GM18511 (cell line): Measurements from ENCODE around the gene C1QL1.

Source experiments
- ATAC-seq: cut with Tn5 transposase; IDR thresholded peaks from one replicate; pipeline ENCODE4 v1.9.1; 2021; ENCODE audit warnings: mild to moderate bottlenecking, moderate library complexity; ENCODE audit not compliant: unreplicated experiment

C1QL1 gene

GRCh38 chr17:44989552-44990138 is 21.5 kb upstream of the C1QL1 start:
- no peak for ATAC-seq

DNA sequence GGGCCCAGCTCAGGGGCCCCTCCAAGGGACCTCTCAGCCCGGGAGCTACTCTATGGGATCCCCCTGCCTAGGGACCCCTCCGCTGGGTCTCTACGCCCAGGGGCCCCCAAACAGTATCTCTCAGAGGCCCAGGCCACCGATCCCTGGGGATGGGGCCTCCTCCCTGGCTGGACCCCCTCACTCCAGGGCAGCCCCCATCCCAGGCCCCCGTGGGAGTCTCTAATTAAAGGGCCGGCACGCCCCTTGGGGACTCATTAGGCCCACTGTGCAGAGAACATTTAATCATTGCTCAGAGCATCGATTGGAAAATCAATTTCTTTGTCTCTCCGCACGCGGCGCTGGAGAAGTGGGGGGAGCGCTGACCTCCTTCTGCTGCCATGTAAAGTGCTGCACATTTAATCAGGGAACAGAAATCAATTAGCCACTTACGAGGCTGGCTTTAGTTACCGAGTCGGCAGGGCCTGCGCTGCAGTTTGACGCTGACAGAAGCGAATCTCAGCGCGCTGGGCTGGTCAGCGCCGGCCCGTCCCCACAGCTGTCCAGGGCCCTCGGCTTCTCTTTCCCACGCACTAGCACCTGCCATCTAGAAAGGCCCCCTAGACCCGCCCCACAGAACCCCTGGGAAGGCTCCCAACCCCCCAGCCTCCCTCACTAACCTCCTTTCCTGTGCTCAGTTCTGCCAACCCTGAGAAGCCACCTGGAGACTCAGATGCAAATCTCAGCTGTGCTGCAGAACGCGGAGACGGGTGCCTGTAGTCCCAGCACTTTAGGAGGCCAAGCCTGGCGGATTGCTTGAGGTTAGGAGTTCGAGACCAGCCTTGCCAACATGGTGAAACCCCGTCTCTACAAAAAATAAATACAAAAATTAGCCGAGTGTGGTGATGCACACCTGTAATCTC is 20.2 kb upstream of the C1QL1 start:
- ATAC-seq, result no peak

GRCh38 chr17:44983563-44983962 is 15.5 kb upstream of the C1QL1 start:
- no peak for ATAC-seq

- no peak for ATAC-seq
Observed at GRCh38 chr17:44982113-44982702, 14.1 kb upstream of the C1QL1 start.

GRCh38 chr17:44981221-44981968 is 13.3 kb upstream of the C1QL1 start:
- ATAC-seq, result no peak

DNA sequence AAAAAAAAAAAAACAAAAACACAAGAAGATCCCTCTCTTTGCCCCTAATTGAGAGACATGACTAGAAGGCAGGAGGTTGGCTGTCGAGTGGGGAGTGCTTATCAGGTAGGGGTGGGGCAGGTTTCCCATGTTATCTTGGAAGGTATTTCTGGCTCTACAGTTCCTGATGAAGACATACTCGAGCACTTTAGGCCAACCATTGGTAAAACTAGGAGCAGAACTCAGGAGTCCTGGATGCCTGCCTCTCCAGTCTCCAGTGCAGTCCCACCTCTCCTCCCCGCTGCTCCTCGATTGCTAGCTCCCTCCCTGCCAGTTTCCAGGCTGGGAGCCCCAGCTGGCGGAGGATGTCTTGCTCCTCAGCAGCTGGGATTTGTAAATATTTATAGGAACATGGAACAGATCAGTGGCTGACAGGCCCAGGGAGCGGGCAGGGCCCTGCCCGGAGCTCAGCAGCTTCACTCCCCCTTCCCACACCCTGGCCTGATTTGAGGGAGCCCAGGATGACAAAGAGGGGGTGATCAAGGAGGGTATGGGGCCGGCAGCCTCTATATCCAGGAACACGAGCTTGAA is 11.4 kb upstream of the C1QL1 start:
- no peak for ATAC-seq

GRCh38 chr17:44978807-44979206 is 10.7 kb upstream of the C1QL1 start:
- ATAC-seq, result no peak

DNA sequence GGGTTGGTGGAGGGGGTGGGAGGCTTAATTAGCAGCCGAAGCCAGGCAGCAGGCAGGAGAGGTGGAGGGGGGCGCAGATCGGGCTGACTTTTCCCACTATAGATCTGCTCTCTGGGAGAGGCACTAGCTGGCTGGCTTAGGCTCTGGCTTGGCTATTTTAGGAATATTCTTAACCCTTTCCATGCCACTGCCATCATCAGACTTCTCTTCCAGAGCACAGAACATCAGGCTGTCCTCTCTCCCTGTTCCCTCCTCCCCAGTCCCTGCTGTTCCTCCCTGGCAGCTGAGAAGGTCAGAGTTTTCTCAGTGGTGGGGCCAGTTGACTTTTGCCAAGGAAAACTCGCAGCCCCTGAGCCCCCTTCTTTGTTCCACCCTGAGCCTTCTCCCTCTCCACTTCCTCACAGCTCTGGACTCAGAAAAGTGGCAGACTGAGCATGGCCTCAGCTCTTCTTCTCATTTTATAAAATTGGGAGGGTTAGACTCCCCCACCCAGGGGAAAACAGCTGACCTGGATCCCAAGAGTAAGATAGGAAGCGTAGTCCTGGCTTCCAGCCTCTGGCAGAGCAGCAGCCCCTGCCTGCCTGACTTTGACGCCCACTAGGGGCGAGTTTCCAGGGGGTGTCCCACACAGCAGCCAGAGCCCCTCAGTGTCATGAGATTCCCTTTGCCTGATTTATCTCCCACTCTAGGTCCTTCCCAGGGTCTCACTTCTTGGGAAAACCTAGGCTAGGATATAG is 9.9 kb upstream of the C1QL1 start:
- ATAC-seq, result no peak

DNA sequence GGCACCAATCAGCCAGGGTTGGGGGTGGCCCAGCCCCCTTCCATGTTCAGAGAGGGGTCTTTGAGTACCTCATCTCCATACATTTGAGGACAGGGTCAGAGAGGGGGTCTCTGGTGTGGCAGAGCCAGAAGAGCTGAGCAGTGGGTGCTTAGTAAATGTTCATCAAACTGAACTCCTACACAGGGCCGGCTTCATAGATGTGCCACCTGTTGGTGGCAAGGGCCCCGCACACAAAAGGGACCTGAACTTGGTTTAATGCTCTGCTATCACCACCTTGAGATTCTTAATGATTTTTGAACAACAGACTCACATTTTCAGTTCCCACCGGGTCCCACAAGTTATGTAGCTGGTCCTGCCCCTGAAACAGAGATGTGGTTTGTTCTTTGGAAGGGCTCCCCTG is 9.0 kb upstream of the C1QL1 start:
- ATAC-seq, result no peak

- no peak for ATAC-seq
Observed at GRCh38 chr17:44976206-44976605, 8.1 kb upstream of the C1QL1 start.

DNA sequence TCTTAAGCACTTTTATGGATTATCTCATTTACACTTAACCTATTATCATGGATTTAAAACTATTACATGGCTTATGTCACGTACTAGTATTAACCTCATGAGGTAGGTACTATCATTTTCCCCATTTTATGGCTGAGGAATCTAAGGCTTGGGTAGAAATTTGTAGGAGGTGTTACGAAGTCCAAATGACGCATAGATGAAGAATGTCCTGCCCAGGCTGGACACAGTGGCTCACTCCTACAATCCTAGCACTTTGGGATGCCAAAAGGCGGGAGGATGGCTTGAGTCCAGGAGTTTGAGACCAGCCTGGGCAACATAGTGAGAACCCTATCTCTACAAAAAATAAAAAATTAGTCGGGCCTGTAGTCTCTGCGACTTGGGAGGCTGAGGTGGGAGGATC is 4.8 kb upstream of the C1QL1 start:
- no peak for ATAC-seq

DNA sequence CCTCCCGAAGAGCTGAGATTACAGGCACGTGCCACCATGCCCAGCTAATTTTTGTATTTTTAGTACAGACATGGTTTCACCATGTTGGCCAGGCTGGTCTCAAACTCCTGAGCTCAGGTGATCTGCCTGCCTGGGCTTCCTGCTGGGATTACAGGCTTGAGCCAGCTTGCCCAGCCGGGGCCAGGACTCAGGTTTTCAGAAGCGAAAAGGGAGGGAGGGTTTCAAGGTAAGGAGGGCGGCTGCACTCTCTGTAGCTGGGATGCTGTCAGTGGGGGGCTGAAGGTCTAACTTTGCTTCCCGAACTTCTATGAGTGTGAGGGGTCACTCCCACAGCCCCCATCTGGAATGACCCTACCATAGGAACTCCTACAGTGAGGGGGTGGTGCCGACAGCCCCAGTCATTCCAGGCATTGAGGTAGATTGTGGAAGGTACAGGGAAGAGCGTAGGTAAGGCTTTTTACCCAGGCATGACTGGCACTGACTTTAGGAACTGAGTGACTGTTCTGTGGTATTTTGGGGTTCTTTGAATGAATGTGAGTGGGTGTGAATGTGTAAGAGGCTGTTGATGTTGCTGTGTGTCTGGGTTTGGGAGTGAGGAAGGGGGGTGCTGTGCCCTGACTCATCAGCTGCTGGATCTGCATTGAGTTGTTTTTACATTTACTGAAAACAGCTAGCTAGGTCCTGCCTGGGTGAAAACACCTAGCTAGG is 3.8 kb upstream of the C1QL1 start:
- no peak for ATAC-seq

- no peak for ATAC-seq
Observed at GRCh38 chr17:44970136-44970741, 2.1 kb upstream of the C1QL1 start.

- no peak for ATAC-seq
Observed at GRCh38 chr17:44969144-44969780, 1.2 kb upstream of the C1QL1 start.

GRCh38 chr17:44967907-44968224 is 237 bp downstream of the C1QL1 start:
- ATAC-seq, result no peak

GRCh38 chr17:44967026-44967906 is 837 bp downstream of the C1QL1 start:
- no peak for ATAC-seq

- no peak for ATAC-seq
Observed at GRCh38 chr17:44966348-44967025, 1.6 kb downstream of the C1QL1 start.
